Activated CD8-positive, alpha-beta memory T cell treated with anti-CD3 and anti-CD28 coated beads, Interleukin-2, amount 50 U/mL, for 4 hours (primary cell): ENCODE data around the gene PRG2.
A peak's percentile ranks its signal among the peaks of the same experiment; 100 is the strongest.
"Not testable (repeated sequence)": the region's sequence is repeated elsewhere in the genome, so short reads cannot be mapped to it uniquely, and the experiment has no call there.

Experiments used
- DNase-seq: peaks from one replicate; pipeline ENCODE4 v3.0.0-alpha.2; 2020

Gene PRG2

GRCh38 chr11:57418131-57418530 lies 27.7 kb upstream of the PRG2 start:
- no peak for DNase-seq

- no peak for DNase-seq
Observed at GRCh38 chr11:57417056-57417455, 26.6 kb upstream of the PRG2 start.

GRCh38 chr11:57416436-57416835 lies 26.0 kb upstream of the PRG2 start:
- DNase-seq: no peak

GRCh38 chr11:57414612-57415212 lies 24.3 kb upstream of the PRG2 start:
- no peak for DNase-seq

GRCh38 chr11:57413681-57414080 lies 23.2 kb upstream of the PRG2 start:
- DNase-seq: no peak

- no peak for DNase-seq
Observed at GRCh38 chr11:57410287-57410686, 19.8 kb upstream of the PRG2 start.

GRCh38 chr11:57409321-57410100 lies 19.1 kb upstream of the PRG2 start:
- no peak for DNase-seq

DNA sequence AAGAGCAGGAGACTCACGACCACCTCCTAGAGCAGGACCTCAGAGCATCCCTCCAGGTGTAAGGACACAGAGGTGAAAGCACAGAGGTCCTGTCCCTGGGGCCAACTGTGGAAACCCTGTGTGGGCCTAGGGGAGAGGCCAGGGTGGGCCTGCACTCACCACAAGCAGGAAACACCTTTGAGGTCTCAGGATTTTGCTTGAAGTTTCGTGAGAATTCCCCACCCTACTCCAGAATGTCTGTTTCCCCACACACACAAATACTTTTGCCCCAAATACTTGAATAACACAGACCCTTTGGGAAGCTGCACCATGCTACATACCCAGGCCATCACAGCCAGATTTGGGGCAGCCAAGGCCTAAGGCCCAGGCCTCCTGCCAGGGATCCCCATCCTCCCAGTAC lies 18.3 kb upstream of the PRG2 start:
- DNase-seq: no peak

DNA sequence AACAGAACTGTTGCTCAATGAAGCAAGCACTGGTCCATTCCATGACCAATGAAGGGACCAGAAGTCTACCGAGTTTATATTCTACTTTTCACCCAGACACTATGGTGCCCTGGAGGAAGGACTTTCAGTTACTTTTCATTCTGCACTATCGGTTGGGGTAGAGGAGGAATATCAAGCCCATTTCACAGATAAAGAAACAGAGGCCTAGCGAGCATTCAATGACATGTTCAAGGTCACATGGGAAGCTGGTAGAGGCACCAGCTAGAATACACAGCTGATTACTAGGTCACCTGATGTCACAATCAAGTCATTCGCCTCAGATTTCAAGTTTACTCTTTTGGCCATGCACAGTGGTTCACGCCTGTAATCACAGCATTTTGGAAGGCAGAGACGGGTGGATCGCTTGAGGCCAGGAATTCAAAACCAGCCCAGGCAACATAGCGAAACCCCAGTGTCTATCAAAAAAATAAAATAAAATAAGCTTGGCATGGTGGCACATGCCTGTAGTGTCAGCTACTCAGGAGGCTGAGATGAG lies 17.6 kb upstream of the PRG2 start:
- no peak for DNase-seq

DNA sequence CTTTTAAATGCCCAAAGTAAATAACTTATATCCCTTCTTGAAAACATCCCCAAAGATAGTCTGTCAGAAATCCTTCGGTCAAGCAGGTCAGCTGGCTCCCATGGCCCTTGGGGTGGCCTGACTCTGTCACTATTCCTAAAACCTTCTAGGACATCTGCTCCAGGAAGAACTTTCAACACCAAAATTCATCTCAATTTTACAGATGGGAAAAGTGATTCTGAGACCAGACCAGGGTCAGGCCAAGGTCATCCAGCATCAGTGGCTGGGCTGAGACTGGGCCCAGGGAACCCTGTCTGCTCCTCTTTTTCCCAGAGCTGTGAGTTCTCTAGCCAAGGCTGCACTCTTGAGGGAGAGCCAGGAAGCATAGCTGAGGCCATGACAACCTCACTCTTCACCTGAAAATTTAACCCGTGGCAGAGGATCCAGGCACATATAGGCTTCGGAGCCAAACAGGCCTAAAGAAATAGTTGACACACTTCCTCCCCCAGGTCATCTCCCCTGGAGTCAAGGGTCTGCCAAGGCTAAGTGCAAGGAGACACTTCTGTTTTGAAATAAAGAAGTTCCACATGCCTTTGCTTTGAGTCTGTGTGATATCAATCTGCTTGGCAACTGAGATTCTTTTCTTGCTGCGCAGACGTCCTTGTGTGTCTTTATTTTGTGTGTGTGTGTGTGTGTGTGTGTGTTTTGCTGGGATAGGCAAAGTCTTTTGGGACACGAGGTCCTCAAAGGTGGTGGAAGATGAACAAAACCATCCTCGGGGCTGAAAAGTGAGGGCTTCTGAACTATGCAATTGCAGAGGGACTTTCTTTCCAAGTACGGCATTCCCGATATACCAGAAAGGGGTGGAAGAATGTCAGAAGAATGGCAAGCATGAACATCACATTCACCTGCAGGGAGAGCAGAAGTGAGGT lies 16.8 kb upstream of the PRG2 start:
- no peak for DNase-seq

DNA sequence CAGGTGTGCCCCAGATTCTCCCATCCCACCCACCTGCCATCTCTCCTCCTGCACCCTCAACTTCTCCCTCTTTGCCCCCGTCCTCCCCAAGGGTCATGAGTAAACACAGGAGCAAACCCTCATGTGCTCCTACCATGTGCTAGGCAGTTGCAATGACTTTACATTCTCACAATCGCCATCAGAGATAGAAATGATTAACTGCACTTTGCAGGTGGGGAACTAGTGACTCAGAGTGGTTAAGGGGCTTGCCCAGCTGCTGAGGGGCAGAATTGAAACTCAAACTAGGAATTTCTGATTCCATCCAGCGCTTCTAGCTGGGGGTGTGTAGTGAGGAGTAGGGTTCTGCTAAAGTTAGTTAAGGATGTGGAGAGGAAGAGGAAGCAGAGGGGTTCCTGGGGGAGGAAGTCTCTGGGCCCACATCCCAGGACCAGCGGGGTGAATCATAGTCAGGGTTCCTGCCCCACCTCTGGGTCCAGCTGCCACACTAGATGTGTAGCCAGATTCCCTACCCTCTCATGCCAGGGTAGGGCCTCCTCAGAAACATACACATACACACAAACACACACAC lies 16.0 kb upstream of the PRG2 start:
- peak; percentile 38 for DNase-seq

DNA sequence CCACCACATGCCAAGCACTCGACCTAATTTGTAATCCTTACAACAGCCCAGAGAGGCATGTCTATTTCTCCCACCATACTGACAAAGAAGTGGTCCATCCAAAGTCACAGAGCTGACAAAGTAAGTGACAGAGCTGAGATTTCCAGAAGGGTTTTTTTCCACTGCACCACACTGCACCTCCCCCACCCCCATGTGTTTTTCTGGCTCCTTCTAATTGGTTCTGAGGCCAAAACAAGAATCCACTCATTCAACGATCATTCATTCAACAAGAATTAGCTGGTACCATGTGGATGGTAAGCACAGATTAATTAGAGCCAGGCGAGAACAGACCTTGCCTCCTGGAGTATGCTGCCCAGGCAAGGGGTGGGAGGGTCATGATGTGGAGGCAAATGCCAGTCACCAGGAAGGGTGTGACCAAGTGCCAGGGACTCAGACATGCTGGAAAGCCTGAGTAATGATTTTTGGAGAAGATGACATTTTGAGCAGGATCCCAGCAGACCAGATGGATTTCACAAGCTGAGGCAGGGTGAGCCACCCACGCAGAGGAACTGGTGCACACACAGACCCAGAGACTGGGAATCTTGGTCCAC lies 14.9 kb upstream of the PRG2 start:
- no peak for DNase-seq

DNA sequence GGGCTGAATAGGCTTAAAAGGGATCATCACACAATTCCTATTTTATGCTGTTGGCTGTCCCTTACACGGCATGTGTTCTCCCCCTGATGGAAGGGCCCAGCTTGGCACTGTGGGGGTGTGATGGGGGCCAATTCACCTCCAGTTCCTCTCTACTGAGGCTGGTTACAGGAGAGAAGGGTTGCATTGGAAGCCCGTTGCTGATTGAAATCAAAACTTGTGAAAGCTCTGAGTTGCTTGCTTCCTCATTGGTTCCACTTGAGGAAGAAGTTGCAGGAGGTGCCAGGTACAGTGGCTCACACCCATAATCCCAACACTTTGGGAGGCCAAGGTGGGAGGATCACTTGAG lies 13.3 kb upstream of the PRG2 start:
- DNase-seq: no peak

DNA sequence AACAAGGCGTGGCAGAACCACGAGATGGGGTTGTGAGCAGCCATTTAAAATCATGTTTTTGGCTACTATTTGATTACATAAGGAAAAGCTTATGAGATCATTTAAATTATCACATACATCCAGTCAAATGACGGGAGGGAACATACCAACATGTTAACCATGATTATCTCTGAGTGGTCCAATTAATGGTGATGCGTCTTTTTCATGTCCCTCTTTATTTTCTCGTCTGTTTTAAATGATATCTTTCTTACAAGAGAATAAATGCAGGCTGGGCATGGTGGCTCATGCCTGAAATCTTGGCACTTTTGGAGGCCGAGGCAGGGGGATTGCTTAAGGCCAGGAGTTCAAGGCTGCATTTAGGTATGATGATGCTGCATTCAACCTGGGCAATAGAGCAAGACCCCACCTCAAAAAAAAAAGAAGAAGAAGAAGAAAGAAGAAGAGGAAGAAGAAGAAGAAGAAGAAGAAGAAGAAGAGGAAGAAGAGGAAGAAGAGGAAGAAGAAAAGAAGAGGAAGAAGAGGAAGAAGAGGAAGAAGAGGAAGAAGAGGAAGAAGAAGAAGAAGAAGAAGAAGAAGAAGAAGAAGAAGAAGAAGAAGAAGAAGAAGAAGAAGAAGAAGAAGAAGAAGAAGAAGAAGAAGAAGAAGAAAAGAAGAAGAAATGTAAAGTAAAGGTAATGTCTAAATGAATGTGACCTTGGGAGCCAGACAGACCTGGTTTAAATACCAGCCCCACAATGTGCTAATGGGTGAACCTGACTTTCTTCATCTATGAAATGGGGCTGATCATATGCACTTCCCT lies 12.8 kb upstream of the PRG2 start:
- not testable (repeated sequence) for DNase-seq

- DNase-seq: no peak
Observed at GRCh38 chr11:57402188-57403002, 11.9 kb upstream of the PRG2 start.

GRCh38 chr11:57399972-57400578 lies 9.6 kb upstream of the PRG2 start:
- DNase-seq: no peak

- no peak for DNase-seq
Observed at GRCh38 chr11:57399221-57399620, 8.8 kb upstream of the PRG2 start.

GRCh38 chr11:57397394-57397990 lies 7.0 kb upstream of the PRG2 start:
- no peak for DNase-seq

GRCh38 chr11:57396744-57397143 lies 6.3 kb upstream of the PRG2 start:
- no peak for DNase-seq
